Spleen (tissue), 7 donors: Measurements from ENCODE around the gene DHX57.

Source experiments
- POLR2AphosphoS5 ChIP-seq, 3 donors: sonication (generic); formaldehyde crosslinking; IDR thresholded peaks; one replicate each; pipeline ENCODE4 v1.5.1; 2017; ENCODE audit warnings: antibody characterized with exemption in 3 of 3
- TF ChIP-seq, protein P1 (sequence below), 11 experiments: fragments of 200-600 bp in 7 of 11; fragments of 450-650 bp in 4 of 11; sonication (generic) in 4 of 11; IDR thresholded peaks in 8 of 11; conservative IDR thresholded peaks in 3 of 11; 1 replicate in 7 of 11; 2 replicates in 4 of 11; pipeline versions ENCODE4 v1.4.0 to v1.8.0; 2016 to 2021; ENCODE audit warnings: antibody characterized with exemption in 11 of 11, inconsistent platforms in 4 of 11, mild to moderate bottlenecking in 1 of 11
- donor health status: DM: no; HTN: no; CAD: no; lungs with moderate emphysema.
- donor health status: DM: no; HTN: no; CAD: no.
- donor health status: DM: no; HTN: no; CAD: no.

DNA sequence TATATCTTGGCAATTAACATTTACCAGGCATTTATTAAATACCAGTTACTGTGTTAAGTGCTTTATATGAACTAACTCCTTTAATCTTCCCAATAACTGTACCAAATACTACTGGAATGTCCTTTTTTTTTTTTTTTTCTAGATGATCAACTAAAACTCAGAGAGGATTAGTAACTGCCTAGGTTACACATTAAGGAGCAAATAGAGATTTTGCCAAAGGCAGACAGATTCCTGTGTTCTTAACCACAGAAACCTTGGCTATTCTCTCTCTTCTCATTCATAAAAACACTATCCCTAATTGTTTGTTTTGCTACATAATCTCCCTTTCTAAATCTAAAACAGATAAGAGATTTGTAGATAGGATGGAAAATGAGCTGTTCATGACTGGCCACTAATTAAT, 13.3 kb downstream of the DHX57 start:
- TF ChIP-seq, protein P1, sequence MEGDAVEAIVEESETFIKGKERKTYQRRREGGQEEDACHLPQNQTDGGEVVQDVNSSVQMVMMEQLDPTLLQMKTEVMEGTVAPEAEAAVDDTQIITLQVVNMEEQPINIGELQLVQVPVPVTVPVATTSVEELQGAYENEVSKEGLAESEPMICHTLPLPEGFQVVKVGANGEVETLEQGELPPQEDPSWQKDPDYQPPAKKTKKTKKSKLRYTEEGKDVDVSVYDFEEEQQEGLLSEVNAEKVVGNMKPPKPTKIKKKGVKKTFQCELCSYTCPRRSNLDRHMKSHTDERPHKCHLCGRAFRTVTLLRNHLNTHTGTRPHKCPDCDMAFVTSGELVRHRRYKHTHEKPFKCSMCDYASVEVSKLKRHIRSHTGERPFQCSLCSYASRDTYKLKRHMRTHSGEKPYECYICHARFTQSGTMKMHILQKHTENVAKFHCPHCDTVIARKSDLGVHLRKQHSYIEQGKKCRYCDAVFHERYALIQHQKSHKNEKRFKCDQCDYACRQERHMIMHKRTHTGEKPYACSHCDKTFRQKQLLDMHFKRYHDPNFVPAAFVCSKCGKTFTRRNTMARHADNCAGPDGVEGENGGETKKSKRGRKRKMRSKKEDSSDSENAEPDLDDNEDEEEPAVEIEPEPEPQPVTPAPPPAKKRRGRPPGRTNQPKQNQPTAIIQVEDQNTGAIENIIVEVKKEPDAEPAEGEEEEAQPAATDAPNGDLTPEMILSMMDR (IDR thresholded peaks at IDR 0.05 in 8 of 11, conservative IDR thresholded peaks at IDR 0.05 in 3 of 11): no peak
- no peak for TF ChIP-seq POLR2AphosphoS5 (IDR thresholded peaks at IDR 0.05)
